Upper lobe of left lung (tissue), 6 donors: ENCODE data around the gene ITFG1. TPM values are rescaled to one million over a fixed set of nuclear protein-coding genes. Genes with fewer than 3 reads are reported as not detected.
A peak's percentile ranks its signal among the peaks of the same experiment; 100 is the strongest.
"Not testable (repeated sequence)": the region's sequence is repeated elsewhere in the genome, so short reads cannot be mapped to it uniquely, and the experiment has no call there.

ENCODE experiments used
- ATAC-seq, 2 donors: fragments of 200-7000 bp; cut with Tn5 transposase; one replicate each; pipeline ENCODE4 v1.9.1; 2022; ENCODE audit warnings: mild to moderate bottlenecking in 2 of 2, moderate library complexity in 2 of 2; ENCODE audit not compliant: low FRiP score in 2 of 2
- DNase-seq, 2 donors: peaks; one replicate each; pipeline ENCODE4 v3.0.0-alpha.2; 2019 to 2020
- H3K27ac ChIP-seq, 4 donors: fragments of 200-600 bp; sonication (generic); one replicate each; pipeline ENCODE4 v1.5.1; 2016 to 2019
- H3K27me3 ChIP-seq, 4 donors: fragments of 200-600 bp; sonication (generic); one replicate each; pipeline ENCODE4 v1.5.1; 2017 to 2019
- H3K36me3 ChIP-seq, 4 donors: fragments of 200-600 bp; sonication (generic); one replicate each; pipeline ENCODE4 v1.5.1; 2016 to 2019
- H3K4me1 ChIP-seq, 4 donors: fragments of 200-600 bp; sonication (generic); one replicate each; pipeline ENCODE4 v1.5.1; 2018 to 2019
- H3K4me3 ChIP-seq, 4 donors: fragments of 200-600 bp; sonication (generic); one replicate each; pipeline ENCODE4 v1.5.1; 2017 to 2019; ENCODE audit warnings: mild to moderate bottlenecking in 2 of 4, moderate library complexity in 1 of 4
- H3K9me3 ChIP-seq, 4 donors: fragments of 200-600 bp; sonication (generic); one replicate each; pipeline ENCODE4 v1.5.1; 2018 to 2019
- EP300 ChIP-seq, 4 donors: sonication (generic); formaldehyde crosslinking; IDR thresholded peaks; one replicate each; pipeline ENCODE4 v1.5.1; 2017; ENCODE audit warnings: antibody characterized with exemption in 4 of 4, control low read depth in 2 of 4
- POLR2A ChIP-seq, 4 donors: fragments of 450-650 bp; IDR thresholded peaks; one replicate each; pipeline ENCODE4 v1.5.1; 2016 to 2017; ENCODE audit warnings: antibody characterized with exemption in 4 of 4, mild to moderate bottlenecking in 2 of 4
- POLR2AphosphoS5 ChIP-seq, 2 donors: sonication (generic); formaldehyde crosslinking; IDR thresholded peaks; one replicate each; pipeline ENCODE4 v1.5.1; 2017; ENCODE audit warnings: antibody characterized with exemption in 2 of 2
- WGBS, 2 donors: methylation state at CpG; one replicate each; pipeline ENCODE4 v1.1.5; 2017 to 2018; 5-methylcytosine and 5-hydroxymethylcytosine counted together
- total RNA-seq, 6 donors: library from RNA; depleted of rRNA in 4 of 6; stranded (reverse); fragments of >200 nt in 4 of 6; gene quantifications; one replicate each; pipeline versions ENCODE4 v1.1.0 to v1.2.1, GENCODE V29; 2016 to 2021
- TF ChIP-seq, protein P1 (sequence below), 6 experiments: fragments of 450-650 bp in 4 of 6; fragments of 200-600 bp in 2 of 6; sonication (generic) in 2 of 6; IDR thresholded peaks; one replicate each; pipeline ENCODE4 v1.5.1; 2016 to 2019; ENCODE audit warnings: antibody characterized with exemption in 6 of 6
- donor health status: DM: no; HTN: no; CAD: no; lungs with moderate emphysema.
- donor health status: DM: no; HTN: yes; CAD: no; lungs with severe emphysema.

Gene ITFG1
- total RNA-seq, 6 donors from 2014 or later, result 23.7 to 58.1 (median 43.6) TPM

DNA sequence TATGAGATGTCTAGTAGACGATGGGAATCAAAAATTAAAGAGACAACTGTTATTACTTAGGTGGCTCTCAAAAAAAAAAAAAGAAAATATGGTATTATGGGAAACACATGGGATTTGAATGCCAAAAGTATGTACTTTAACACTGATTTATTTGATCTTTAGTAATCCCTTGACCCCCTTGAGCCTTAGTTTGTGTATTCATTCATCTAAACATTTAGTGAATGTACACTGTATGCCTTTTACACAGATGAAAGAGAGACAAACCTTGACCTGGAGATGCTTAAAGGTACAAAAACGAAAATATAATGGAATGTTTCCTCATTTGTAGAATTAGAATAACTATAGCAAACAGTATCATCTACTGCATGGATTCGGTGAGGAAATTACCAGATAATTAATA lies 278.5 kb downstream of the ITFG1 start:
- Histone ChIP-seq H3K27ac (no peak overlapping the region), H3K27me3 (no peaks in the 10 kb centered on the region), H3K9me3 (no peaks in the 10 kb centered on the region), H3K36me3 (no peaks in the 10 kb centered on the region), H3K4me1 (no peaks in the 10 kb centered on the region), H3K4me3 (no peak overlapping the region)
- no peak for ATAC-seq
- no peak for DNase-seq
- 96 to 98% methylated on average over 3 of the region's 3 CpGs for WGBS, 2 donors
- TF ChIP-seq, protein P1, sequence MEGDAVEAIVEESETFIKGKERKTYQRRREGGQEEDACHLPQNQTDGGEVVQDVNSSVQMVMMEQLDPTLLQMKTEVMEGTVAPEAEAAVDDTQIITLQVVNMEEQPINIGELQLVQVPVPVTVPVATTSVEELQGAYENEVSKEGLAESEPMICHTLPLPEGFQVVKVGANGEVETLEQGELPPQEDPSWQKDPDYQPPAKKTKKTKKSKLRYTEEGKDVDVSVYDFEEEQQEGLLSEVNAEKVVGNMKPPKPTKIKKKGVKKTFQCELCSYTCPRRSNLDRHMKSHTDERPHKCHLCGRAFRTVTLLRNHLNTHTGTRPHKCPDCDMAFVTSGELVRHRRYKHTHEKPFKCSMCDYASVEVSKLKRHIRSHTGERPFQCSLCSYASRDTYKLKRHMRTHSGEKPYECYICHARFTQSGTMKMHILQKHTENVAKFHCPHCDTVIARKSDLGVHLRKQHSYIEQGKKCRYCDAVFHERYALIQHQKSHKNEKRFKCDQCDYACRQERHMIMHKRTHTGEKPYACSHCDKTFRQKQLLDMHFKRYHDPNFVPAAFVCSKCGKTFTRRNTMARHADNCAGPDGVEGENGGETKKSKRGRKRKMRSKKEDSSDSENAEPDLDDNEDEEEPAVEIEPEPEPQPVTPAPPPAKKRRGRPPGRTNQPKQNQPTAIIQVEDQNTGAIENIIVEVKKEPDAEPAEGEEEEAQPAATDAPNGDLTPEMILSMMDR (IDR thresholded peaks at IDR 0.05), result no peak
- TF ChIP-seq EP300 (IDR thresholded peaks at IDR 0.05), result no peak

DNA sequence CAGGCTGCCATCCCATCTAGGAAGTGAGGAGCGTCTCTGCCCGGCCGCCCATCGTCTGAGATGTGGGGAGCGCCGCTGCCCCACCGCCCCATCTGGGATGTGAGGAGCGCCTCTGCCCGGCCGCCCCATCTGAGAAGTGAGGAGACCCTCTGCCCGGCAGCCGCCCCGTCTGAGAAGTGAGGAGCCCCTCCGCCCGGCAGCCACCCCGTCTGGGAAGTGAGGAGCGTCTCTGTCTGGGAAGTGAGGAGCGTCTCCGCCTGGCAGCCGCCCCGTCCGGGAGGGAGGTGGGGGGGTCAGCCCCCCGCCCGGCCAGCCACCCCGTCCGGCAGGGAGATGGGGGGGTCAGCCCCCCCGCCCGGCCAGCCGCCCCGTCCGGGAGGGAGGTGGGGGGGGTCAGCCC lies 279.8 kb downstream of the ITFG1 start:
- not testable (repeated sequence) for H3K27ac ChIP-seq, H3K9me3 ChIP-seq, H3K27me3 ChIP-seq, H3K4me3 ChIP-seq, ATAC-seq, H3K36me3 ChIP-seq, H3K4me1 ChIP-seq
- peak in 1 of 2 donors; percentile 68 for DNase-seq
- WGBS, 2 donors, result 96 to 99% methylated on average over 7 to 10 of the region's 31 CpGs

GRCh38 chr16:47180073-47180472 lies 280.8 kb downstream of the ITFG1 start:
- no peak for ATAC-seq
- 93 to 98% methylated on average over 8 of the region's 8 CpGs for WGBS, 2 donors
- H3K27ac ChIP-seq, result no peak overlapping the region
- no peak for TF ChIP-seq EP300 (IDR thresholded peaks at IDR 0.05)
- TF ChIP-seq POLR2AphosphoS5 (IDR thresholded peaks at IDR 0.05), result no peak
- TF ChIP-seq POLR2A (IDR thresholded peaks at IDR 0.05), result no peak
- TF ChIP-seq, protein P1 (IDR thresholded peaks at IDR 0.05), result no peak
- H3K9me3 ChIP-seq, result no peaks in the 10 kb centered on the region
- no peaks in the 10 kb centered on the region for H3K27me3 ChIP-seq
- DNase-seq, result no peak
- no peak overlapping the region for H3K4me3 ChIP-seq
- no peaks in the 10 kb centered on the region for H3K36me3 ChIP-seq
- no peaks in the 10 kb centered on the region for H3K4me1 ChIP-seq

- H3K36me3 ChIP-seq, result no peaks in the 10 kb centered on the region
- H3K27me3 ChIP-seq, result no peaks in the 10 kb centered on the region
- ATAC-seq, result no peak
- no peak overlapping the region for H3K4me3 ChIP-seq
- no peak overlapping the region for H3K27ac ChIP-seq
- H3K4me1 ChIP-seq, result no peaks in the 10 kb centered on the region
- DNase-seq, result no peak
- TF ChIP-seq, protein P1 (IDR thresholded peaks at IDR 0.05), result no peak
- TF ChIP-seq POLR2A (IDR thresholded peaks at IDR 0.05) (no peak), EP300 (IDR thresholded peaks at IDR 0.05) (no peak), POLR2AphosphoS5 (IDR thresholded peaks at IDR 0.05) (no peak)
- H3K9me3 ChIP-seq, result no peaks in the 10 kb centered on the region
Observed at GRCh38 chr16:47175152-47175551, 285.7 kb downstream of the ITFG1 start.

- no peak overlapping the region for H3K27ac ChIP-seq
- H3K36me3 ChIP-seq, result peaks cover 0 to 24% (median 2%) of the 10 kb centered on the region in 4 donors
- H3K4me3 ChIP-seq, result no peak overlapping the region
- no peaks in the 10 kb centered on the region for H3K4me1 ChIP-seq
- H3K9me3 ChIP-seq, result no peaks in the 10 kb centered on the region
- H3K27me3 ChIP-seq, result no peaks in the 10 kb centered on the region
- 87 to 88% methylated on average over 10 of the region's 10 CpGs for WGBS, 2 donors
- ATAC-seq, result no peak
- DNase-seq, result no peak
- TF ChIP-seq, protein P1 (IDR thresholded peaks at IDR 0.05), result no peak
- TF ChIP-seq POLR2AphosphoS5 (IDR thresholded peaks at IDR 0.05) (no peak), POLR2A (IDR thresholded peaks at IDR 0.05) (no peak), EP300 (IDR thresholded peaks at IDR 0.05) (no peak)
Observed at GRCh38 chr16:47162670-47163420, 298.0 kb downstream of the ITFG1 start.
